BE2C (cell line): ENCODE measurements around the gene RTL9. TPM values are rescaled to one million over a fixed set of nuclear protein-coding genes. Genes with fewer than 3 reads are reported as not detected.

Experiments used
- DNase-seq: peaks from one replicate; pipeline ENCODE4 v3.0.0-alpha.2; 2020
- H3K27me3 ChIP-seq: fragments of 250-450 bp; sonication (Bioruptor Pico); 2 replicates; pipeline ENCODE4 v1.5.1; 2020; ENCODE audit warnings: mild to moderate bottlenecking
- H3K36me3 ChIP-seq: fragments of 250-450 bp; sonication (Bioruptor Pico); 2 replicates; pipeline ENCODE4 v1.5.1; 2020; ENCODE audit warnings: mild to moderate bottlenecking
- H3K4me1 ChIP-seq: fragments of 250-450 bp; sonication (Bioruptor Pico); 2 replicates; pipeline ENCODE4 v1.5.1; 2020
- H3K4me3 ChIP-seq: 2 replicates; pipeline ENCODE4 v1.5.1; 2011; ENCODE audit warnings: low read depth, low read length
- H3K9me3 ChIP-seq: fragments of 250-450 bp; sonication (Bioruptor Pico); 2 replicates; pipeline ENCODE4 v1.5.1; 2020
- CTCF ChIP-seq: IDR thresholded peaks from 2 replicates; pipeline ENCODE4 v1.5.1; 2012; ENCODE audit warnings: mild to moderate bottlenecking, low read depth, low read length
- polyA plus RNA-seq: library from polyadenylated mRNA; unstranded; fragments of >200 nt; gene quantifications from one replicate; pipeline ENCODE4 v1.2.1, GENCODE V29; 2012; ENCODE audit warnings: low read depth, missing spikeins; ENCODE audit not compliant: insufficient read length, insufficient read depth

Gene RTL9
- polyA plus RNA-seq = 0.14 TPM

DNA sequence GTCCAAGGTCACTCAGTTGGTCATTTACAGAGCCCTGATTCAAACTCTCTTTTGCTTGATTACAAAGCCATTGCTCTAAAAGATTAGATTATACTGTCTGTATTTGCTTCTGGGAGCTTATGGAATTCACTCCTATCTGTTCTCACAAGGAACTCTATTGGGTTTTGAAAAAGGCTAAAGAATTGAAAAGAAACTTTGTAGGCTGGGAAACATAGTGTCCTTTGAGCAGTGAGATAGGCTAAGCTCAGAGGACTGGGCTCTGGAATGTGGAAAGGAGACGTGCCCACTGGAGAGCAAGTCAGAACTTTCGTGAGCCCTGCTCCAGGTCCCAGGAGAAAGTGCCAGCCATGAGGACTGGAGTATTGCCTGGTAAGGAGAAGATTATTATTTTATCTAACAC is at the start of gene RTL9:
Gene RTL9, plus strand, starts transcription at position 301 of the 400 bp plus-strand sequence. CDS start 91,770 bp downstream, outside the sequence.
- H3K27me3 ChIP-seq = no peaks in the 10 kb centered on the region
- no peak for DNase-seq
- H3K4me1 ChIP-seq = no peaks in the 10 kb centered on the region
- no peak within 1 kb of the TSS for H3K4me3 ChIP-seq
- no peaks in the 10 kb centered on the region for H3K9me3 ChIP-seq
- TF ChIP-seq CTCF = no peak
- no peaks in the 10 kb centered on the region for H3K36me3 ChIP-seq

GRCh38 chrX:110310000-110310790 is 48.5 kb upstream of the RTL9 start:
- TF ChIP-seq CTCF = no peak
- DNase-seq = no peak
- H3K36me3 ChIP-seq = no peaks in the 10 kb centered on the region
- H3K4me1 ChIP-seq = no peaks in the 10 kb centered on the region
- no peak overlapping the region for H3K4me3 ChIP-seq
- no peaks in the 10 kb centered on the region for H3K27me3 ChIP-seq
- no peaks in the 10 kb centered on the region for H3K9me3 ChIP-seq

DNA sequence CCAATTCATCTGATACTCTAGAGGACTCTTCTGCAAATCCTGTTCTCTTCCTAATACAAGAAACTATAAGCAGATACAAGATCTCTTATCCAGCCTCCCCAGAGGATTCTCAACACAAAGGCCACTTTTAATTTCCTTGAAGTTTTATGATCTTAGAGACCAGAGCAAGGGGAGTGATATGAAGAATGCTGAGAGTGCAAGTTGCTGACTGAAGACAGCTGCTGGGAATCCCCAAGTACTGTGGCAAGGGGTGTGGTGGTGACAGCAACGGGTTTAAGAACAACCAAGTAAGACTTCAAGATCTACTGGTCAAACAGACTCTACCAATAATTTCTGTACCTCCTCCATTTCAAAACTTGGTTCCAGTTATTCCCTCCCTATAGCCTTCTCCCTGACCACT is 47.8 kb upstream of the RTL9 start:
- H3K9me3 ChIP-seq = no peaks in the 10 kb centered on the region
- DNase-seq = no peak
- H3K4me1 ChIP-seq = no peaks in the 10 kb centered on the region
- no peak for TF ChIP-seq CTCF
- H3K27me3 ChIP-seq = no peaks in the 10 kb centered on the region
- no peak overlapping the region for H3K4me3 ChIP-seq
- no peaks in the 10 kb centered on the region for H3K36me3 ChIP-seq

- H3K36me3 ChIP-seq = no peaks in the 10 kb centered on the region
- no peak for DNase-seq
- H3K27me3 ChIP-seq = no peaks in the 10 kb centered on the region
- H3K4me1 ChIP-seq = no peaks in the 10 kb centered on the region
- no peak overlapping the region for H3K4me3 ChIP-seq
- TF ChIP-seq CTCF = no peak
- no peaks in the 10 kb centered on the region for H3K9me3 ChIP-seq
Observed at GRCh38 chrX:110311437-110312230, 47.0 kb upstream of the RTL9 start.

GRCh38 chrX:110315551-110315950 is 43.1 kb upstream of the RTL9 start:
- peaks cover 4% of the 10 kb centered on the region; the same call in 1 of the 2 replicates for H3K36me3 ChIP-seq
- TF ChIP-seq CTCF = no peak
- no peak for DNase-seq
- no peaks in the 10 kb centered on the region for H3K27me3 ChIP-seq
- no peaks in the 10 kb centered on the region for H3K9me3 ChIP-seq
- H3K4me1 ChIP-seq = no peaks in the 10 kb centered on the region
- H3K4me3 ChIP-seq = peak overlapping the region; percentile 64
